Neural progenitor cell (in vitro differentiated cells): Measurements from ENCODE around the gene CCDC178. TPM values are rescaled to one million over a fixed set of nuclear protein-coding genes. Genes with fewer than 3 reads are reported as not detected.

Experiments
- DNase-seq: peaks from one replicate; pipeline ENCODE4 v3.0.0-alpha.2; 2016; ENCODE audit warnings: low spot score
- H2AFZ ChIP-seq: fragments of 200-600 bp; sonication (generic); replicated peaks from 2 replicates; pipeline ENCODE4 v1.6.1; 2016; ENCODE audit warnings: antibody characterized with exemption
- H3F3A ChIP-seq: fragments of 200-600 bp; sonication (generic); 2 replicates; pipeline ENCODE4 v1.6.1; 2016; ENCODE audit warnings: antibody characterized with exemption, low read depth
- H3K27ac ChIP-seq: fragments of 200-600 bp; sonication (generic); 2 replicates; pipeline ENCODE4 v1.5.1; 2016; ENCODE audit warnings: mild to moderate bottlenecking
- H3K27me3 ChIP-seq: fragments of 200-600 bp; sonication (generic); 2 replicates; pipeline ENCODE4 v1.6.1; 2016; ENCODE audit warnings: mild to moderate bottlenecking, moderate library complexity
- H3K36me3 ChIP-seq: fragments of 200-600 bp; sonication (generic); 2 replicates; pipeline ENCODE4 v1.5.1; 2016
- H3K4me1 ChIP-seq: fragments of 200-600 bp; sonication (generic); 2 replicates; pipeline ENCODE4 v1.6.1; 2016; ENCODE audit warnings: mixed run types
- H3K4me2 ChIP-seq: fragments of 200-600 bp; sonication (generic); 2 replicates; pipeline ENCODE4 v1.6.1; 2016
- H3K4me3 ChIP-seq: fragments of 200-600 bp; sonication (generic); 2 replicates; pipeline ENCODE4 v1.5.1; 2016
- H3K79me2 ChIP-seq: fragments of 200-600 bp; sonication (generic); 2 replicates; pipeline ENCODE4 v1.6.1; 2016; ENCODE audit warnings: low read depth
- H3K9ac ChIP-seq: fragments of 200-600 bp; sonication (generic); 2 replicates; pipeline ENCODE4 v1.6.1; 2016
- H3K9me3 ChIP-seq: fragments of 200-600 bp; sonication (generic); 2 replicates; pipeline ENCODE4 v1.5.1; 2016; ENCODE audit warnings: low read depth
- H4K20me1 ChIP-seq: fragments of 200-600 bp; sonication (generic); 2 replicates; pipeline ENCODE4 v1.6.1; 2016; ENCODE audit warnings: low read depth
- H3K27ac Mint-ChIP-seq: 3 replicates; pipeline ENCODE4 v1.8.0; 2021; ENCODE audit warnings: mixed read lengths
- H3K27me3 Mint-ChIP-seq: 2 replicates; pipeline ENCODE4 v1.8.0; 2022; ENCODE audit warnings: low read depth, mild to moderate bottlenecking, inconsistent platforms, moderate library complexity, mixed read lengths; ENCODE audit not compliant: insufficient read depth
- H3K36me3 Mint-ChIP-seq: 3 replicates; pipeline ENCODE4 v1.8.0; 2021; ENCODE audit warnings: mixed read lengths
- H3K4me1 Mint-ChIP-seq: 3 replicates; pipeline ENCODE4 v1.8.0; 2021; ENCODE audit warnings: mixed read lengths
- H3K4me3 Mint-ChIP-seq: 3 replicates; pipeline ENCODE4 v1.8.0; 2021; ENCODE audit warnings: mild to moderate bottlenecking, moderate library complexity, mixed read lengths
- H3K9me3 Mint-ChIP-seq: 3 replicates; pipeline ENCODE4 v1.8.0; 2020; ENCODE audit warnings: mixed read lengths
- CTCF ChIP-seq: fragments of 200-600 bp; sonication (generic); IDR thresholded peaks from 2 replicates; pipeline ENCODE4 v1.5.1; 2017; ENCODE audit warnings: antibody characterized with exemption, mild to moderate bottlenecking
- EZH2 ChIP-seq: fragments of 200-600 bp; sonication (generic); IDR thresholded peaks from 2 replicates; pipeline ENCODE4 v1.6.1; 2017; ENCODE audit warnings: antibody characterized with exemption, mild to moderate bottlenecking, moderate library complexity
- EZH2phosphoT487 ChIP-seq: fragments of 200-600 bp; sonication (generic); IDR thresholded peaks from 2 replicates; pipeline ENCODE4 v1.6.1; 2017; ENCODE audit warnings: antibody characterized with exemption
- total RNA-seq: library from RNA; depleted of rRNA; stranded (reverse); fragments of >200 nt; gene quantifications from 2 replicates; pipeline ENCODE4 v1.2.3, GENCODE V29; 2015; ENCODE audit warnings: low replicate concordance

CCDC178 gene
- total RNA-seq, result 0.31 and 0.51 TPM in 2 replicates

- no peaks in the 10 kb centered on the region for H3K4me1 ChIP-seq
- H3K9me3 ChIP-seq, result no peaks in the 10 kb centered on the region
- Mint-ChIP-seq H3K36me3 (no peaks in the 10 kb centered on the region), H3K4me1 (peaks cover 3% of the 10 kb centered on the region), H3K27me3 (no peaks in the 10 kb centered on the region), H3K9me3 (no peaks in the 10 kb centered on the region), H3K27ac (peak within 1 kb of the TSS; percentile 94), H3K4me3 (peak within 1 kb of the TSS; percentile 95)
- TF ChIP-seq EZH2, result peak; percentile 65
- TF ChIP-seq CTCF, result peak; percentile 61
- no peak for TF ChIP-seq EZH2phosphoT487
- H3K36me3 ChIP-seq, result no peaks in the 10 kb centered on the region
- no peak within 1 kb of the TSS for H3K9ac ChIP-seq
- H3K27ac ChIP-seq, result no peak within 1 kb of the TSS
- DNase-seq, result peak; percentile 83
- peak within 1 kb of the TSS; percentile 77 for H3K4me2 ChIP-seq
- no peaks in the 10 kb centered on the region for H3F3A ChIP-seq
- peaks cover 49% of the 10 kb centered on the region for H3K27me3 ChIP-seq
- peak within 1 kb of the TSS; percentile 70 for H3K4me3 ChIP-seq
- H2AFZ ChIP-seq, result peak within 1 kb of the TSS; percentile 81
- no peaks in the 10 kb centered on the region for H3K79me2 ChIP-seq
- H4K20me1 ChIP-seq, result no peaks in the 10 kb centered on the region
Observed at GRCh38 chr18:33440060-33441043, at the start of gene CCDC178. Gene CCDC178 (minus strand): TSS chr18:33440721. CDS start chr18:33412088, 28,633 bp downstream.

- no peak overlapping the region for H3K9ac ChIP-seq
- Mint-ChIP-seq H3K4me3 (no peak overlapping the region), H3K27ac (no peak overlapping the region), H3K4me1 (no peaks in the 10 kb centered on the region), H3K27me3 (no peaks in the 10 kb centered on the region), H3K36me3 (no peaks in the 10 kb centered on the region), H3K9me3 (no peaks in the 10 kb centered on the region)
- H3F3A ChIP-seq, result no peaks in the 10 kb centered on the region
- TF ChIP-seq EZH2, result no peak
- no peak for TF ChIP-seq EZH2phosphoT487
- TF ChIP-seq CTCF, result no peak
- H3K4me2 ChIP-seq, result no peak overlapping the region
- H3K27ac ChIP-seq, result no peak overlapping the region
- H3K4me1 ChIP-seq, result no peaks in the 10 kb centered on the region
- H3K4me3 ChIP-seq, result no peak overlapping the region
- H3K79me2 ChIP-seq, result no peaks in the 10 kb centered on the region
- no peaks in the 10 kb centered on the region for H4K20me1 ChIP-seq
- H3K9me3 ChIP-seq, result no peaks in the 10 kb centered on the region
- H3K27me3 ChIP-seq, result no peaks in the 10 kb centered on the region
- no peak overlapping the region for H2AFZ ChIP-seq
- no peaks in the 10 kb centered on the region for H3K36me3 ChIP-seq
- no peak for DNase-seq
Observed at GRCh38 chr18:33483908-33484307, 43.4 kb upstream of the CCDC178 start.

GRCh38 chr18:33472509-33472908, 32.0 kb upstream of the CCDC178 start:
- H3K36me3 ChIP-seq, result no peaks in the 10 kb centered on the region
- no peaks in the 10 kb centered on the region for H3K27me3 ChIP-seq
- no peak overlapping the region for H3K9ac ChIP-seq
- peak overlapping the region; percentile 76 for H2AFZ ChIP-seq
- H3K27me3 Mint-ChIP-seq, result no peaks in the 10 kb centered on the region
- no peaks in the 10 kb centered on the region for H3K4me1 Mint-ChIP-seq
- H3K4me2 ChIP-seq, result no peak overlapping the region
- no peaks in the 10 kb centered on the region for H3K36me3 Mint-ChIP-seq
- no peaks in the 10 kb centered on the region for H3K4me1 ChIP-seq
- H3K27ac Mint-ChIP-seq, result no peak overlapping the region
- no peaks in the 10 kb centered on the region for H3K9me3 Mint-ChIP-seq
- H3F3A ChIP-seq, result no peaks in the 10 kb centered on the region
- no peaks in the 10 kb centered on the region for H3K9me3 ChIP-seq
- H3K4me3 Mint-ChIP-seq, result no peak overlapping the region
- H3K79me2 ChIP-seq, result no peaks in the 10 kb centered on the region
- TF ChIP-seq CTCF (no peak), EZH2phosphoT487 (no peak), EZH2 (no peak)
- no peaks in the 10 kb centered on the region for H4K20me1 ChIP-seq
- DNase-seq, result no peak
- no peak overlapping the region for H3K27ac ChIP-seq
- H3K4me3 ChIP-seq, result no peak overlapping the region
